Fibroblast of skin of abdomen (primary cell): ENCODE data around the gene FARS2.
"Not testable (repeated sequence)": the region's sequence is repeated elsewhere in the genome, so short reads cannot be mapped to it uniquely, and the experiment has no call there.

Experiments
- DNase-seq: peaks from one replicate; pipeline ENCODE4 v3.0.0-alpha.2; 2013

FARS2 gene

DNA sequence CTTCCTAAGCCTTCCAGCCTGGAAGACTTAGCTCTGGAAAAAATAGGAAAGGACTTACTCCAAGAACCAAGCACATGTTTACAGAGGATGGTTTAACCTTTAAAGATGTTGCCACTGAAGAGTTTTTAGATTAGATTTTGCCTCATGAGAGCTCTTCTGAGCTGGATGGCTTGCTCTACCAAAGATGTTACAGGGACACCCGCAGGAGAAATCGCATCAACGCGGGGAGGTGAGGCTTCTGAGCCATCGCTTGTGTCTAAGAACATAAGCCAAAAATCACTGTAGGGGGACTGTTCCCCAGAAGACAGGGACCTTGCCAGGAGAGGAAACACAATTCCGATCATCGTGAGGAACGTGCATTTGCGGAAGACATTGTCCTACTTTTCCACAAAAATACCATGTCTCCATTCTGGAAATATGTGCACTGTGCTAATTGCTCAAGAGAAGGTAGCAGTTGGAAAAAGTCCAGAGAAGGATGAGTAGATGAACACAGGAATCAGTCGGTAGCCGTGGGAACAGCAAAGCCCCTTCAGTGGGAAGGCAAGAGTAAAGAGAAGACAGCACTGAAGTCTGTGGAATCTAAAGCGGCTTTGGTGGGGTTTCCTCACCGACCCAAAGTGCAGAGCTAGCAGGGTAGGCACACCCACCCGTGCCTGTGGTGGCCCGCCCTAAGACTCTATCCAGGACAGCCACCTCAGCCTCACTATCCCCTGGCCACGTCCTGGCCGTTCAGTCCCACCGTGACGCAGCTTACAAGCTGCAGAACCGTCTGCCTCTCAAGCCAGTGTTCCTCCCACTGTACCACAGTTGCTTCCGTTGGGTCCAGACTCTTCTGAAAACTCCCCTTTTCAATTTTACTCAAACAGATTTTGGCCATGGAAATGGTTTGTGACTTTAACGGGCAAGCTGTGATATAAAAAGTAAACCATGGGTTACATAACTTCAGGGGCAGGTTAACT lies 410.6 kb downstream of the FARS2 start:
- DNase-seq, result peak; percentile 48

DNA sequence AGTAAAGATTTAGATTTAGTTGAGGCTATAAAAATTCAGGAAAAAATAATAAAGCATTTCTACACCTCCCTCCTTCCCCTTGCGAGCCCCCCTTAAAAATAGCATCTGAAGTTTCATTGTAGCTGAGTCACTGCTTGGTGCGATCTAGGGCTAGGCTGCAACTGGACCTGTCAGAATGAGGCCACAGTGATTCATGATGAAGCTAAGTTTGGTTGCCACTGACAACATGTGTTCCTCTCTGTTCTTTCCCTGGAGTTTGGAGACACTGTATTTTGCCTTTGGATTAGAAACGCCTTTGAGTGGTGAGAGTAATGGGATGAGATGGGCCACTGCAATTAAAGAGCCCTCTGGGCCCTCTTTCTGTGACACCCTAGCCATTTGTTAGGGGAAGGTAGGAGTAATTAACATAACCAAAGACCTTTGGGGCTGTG lies 411.3 kb downstream of the FARS2 start:
- peak; percentile 92 for DNase-seq

GRCh38 chr6:5673019-5673790 lies 411.9 kb downstream of the FARS2 start:
- no peak for DNase-seq

DNA sequence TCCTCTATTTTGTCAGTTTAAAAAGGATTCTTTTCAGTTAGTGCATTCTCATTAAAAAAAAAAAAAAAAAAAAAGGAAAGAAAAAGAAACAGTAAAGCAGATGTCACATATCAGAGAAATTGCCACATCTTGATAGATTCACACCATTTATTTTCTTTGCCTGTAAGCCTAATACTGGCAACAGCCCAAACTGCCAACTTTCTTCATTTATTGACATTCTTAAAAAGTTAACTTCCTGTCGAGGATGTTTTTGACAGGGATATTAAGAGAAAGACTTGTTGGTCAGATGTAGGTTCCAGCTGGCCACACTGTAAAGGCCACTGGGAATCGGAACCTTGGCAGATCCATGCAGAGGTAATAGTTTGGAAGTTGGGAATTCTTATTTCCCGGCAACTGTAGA lies 412.8 kb downstream of the FARS2 start:
- peak; percentile 20 for DNase-seq

- DNase-seq, result no peak
Measured at GRCh38 chr6:5674721-5675120, 413.4 kb downstream of the FARS2 start.

GRCh38 chr6:5676701-5677100 lies 415.4 kb downstream of the FARS2 start:
- DNase-seq, result no peak

DNA sequence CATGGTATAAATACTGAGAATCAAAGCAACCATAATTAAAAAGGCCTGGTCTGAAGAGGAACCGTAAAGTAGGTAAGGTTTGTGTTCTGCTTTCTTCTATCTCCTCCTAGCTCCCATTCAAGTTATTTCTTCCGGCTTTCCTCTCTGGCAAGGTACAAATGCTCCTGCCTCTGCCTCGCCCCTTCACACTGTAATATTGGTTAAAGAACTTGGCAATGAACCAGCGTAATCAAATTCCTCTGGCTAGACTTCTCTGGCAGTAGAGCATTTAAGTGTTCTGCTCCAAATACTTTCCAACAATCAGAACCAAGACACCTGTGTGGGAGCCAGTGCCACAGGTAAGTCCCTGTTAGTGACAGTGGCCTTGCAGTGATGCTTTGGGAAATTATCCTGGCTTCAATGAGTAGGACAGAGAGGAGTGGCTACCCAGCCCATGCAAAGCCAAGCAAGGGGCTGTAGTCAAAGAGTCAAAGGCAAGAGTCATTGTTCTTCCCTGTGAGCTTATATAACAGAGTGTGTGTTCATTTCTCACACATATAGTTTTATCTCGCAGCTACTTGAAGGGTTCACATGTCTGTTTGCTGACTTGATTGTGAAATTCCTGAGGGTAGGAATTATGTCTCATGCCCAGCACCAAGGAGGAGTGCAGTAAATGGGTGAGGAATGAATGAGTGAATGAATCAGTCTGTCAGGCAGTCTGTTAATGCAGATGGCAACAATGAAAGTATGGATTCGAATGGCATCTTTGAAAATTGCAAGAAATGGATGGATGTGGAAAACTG lies 416.1 kb downstream of the FARS2 start:
- peak; percentile 22 for DNase-seq

- DNase-seq, result no peak
Measured at GRCh38 chr6:5679270-5679669, 418.0 kb downstream of the FARS2 start.

- DNase-seq, result no peak
Measured at GRCh38 chr6:5679691-5680090, 418.4 kb downstream of the FARS2 start.

DNA sequence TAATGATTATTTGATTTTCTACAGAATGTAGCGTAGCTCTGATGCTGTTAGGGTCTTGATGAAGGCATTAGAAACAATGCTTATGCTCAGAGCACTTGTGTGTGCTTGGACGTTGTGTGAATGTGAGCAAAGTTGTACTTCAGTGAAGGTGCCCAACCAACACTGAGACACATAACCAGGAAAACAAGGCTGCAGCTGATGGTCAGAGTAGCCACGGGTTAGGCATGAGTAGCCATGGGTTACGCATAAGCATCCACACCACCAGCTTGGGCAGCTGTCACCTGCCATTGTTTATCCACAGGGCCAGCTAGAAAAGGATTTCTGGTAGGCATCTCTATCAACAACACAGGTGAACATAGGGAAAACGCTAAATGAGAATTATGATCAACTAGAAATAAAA lies 418.8 kb downstream of the FARS2 start:
- no peak for DNase-seq

DNA sequence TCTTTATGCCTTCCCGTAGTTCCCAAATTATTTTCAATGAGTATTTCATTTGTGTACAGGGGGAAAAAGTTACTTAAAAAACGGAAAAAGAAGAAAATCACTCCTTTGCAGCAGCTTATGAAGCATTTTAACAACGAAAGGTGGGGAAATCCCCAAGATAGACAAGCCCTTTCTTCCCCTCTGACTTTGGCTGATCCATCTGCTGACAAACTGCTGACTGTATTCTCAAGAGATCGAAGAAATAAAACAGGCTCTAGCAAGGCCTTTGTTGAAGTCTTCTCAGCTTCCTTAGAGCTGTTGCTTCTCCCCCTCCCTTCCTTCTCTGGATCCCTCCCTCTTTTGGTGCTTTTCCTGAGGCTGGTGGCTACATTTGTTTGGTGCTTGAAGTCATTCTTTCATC lies 420.2 kb downstream of the FARS2 start:
- DNase-seq, result peak; percentile 27

DNA sequence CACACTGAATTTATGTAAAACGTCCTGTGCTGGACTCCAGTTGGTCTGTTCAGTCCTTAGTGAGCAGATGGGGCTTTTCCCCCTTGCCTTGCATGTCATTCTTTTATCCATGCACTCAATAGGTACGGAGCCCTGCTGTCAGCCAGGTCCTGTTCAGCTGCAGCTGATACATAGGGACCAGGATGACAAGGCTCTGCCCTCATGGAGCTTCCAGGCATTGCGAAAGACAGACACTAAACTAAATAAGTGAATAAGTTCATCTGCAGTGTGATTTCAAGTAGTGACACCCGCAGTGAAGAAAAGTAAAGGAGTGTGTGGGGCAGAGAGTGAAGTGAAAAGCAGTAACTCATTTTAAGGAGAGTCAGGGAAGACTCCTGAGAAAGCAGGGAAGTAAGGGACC lies 421.2 kb downstream of the FARS2 start:
- no peak for DNase-seq

DNA sequence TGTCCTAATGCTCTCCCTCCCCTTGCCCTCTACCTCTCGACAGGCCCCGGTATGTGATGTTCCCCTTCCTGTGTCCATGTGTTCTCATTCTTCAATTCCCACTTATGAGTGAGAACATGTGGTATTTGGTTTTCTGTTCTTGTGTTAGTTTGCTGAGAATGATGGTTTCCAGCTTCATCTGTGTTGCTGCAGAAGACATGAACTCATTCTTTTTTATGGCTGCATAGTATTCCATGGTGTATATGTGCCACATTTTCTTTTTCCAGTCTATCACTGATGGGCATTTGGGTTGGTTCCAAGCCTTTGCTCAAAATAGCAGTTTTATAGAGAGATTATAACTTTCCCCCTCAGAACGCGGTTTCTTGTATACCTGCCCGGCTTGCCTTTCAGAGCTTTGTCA lies 422.4 kb downstream of the FARS2 start:
- not testable (repeated sequence) for DNase-seq

GRCh38 chr6:5684320-5685053 lies 423.2 kb downstream of the FARS2 start:
- DNase-seq, result peak; percentile 20

- no peak for DNase-seq
Measured at GRCh38 chr6:5693225-5694145, 432.2 kb downstream of the FARS2 start.

DNA sequence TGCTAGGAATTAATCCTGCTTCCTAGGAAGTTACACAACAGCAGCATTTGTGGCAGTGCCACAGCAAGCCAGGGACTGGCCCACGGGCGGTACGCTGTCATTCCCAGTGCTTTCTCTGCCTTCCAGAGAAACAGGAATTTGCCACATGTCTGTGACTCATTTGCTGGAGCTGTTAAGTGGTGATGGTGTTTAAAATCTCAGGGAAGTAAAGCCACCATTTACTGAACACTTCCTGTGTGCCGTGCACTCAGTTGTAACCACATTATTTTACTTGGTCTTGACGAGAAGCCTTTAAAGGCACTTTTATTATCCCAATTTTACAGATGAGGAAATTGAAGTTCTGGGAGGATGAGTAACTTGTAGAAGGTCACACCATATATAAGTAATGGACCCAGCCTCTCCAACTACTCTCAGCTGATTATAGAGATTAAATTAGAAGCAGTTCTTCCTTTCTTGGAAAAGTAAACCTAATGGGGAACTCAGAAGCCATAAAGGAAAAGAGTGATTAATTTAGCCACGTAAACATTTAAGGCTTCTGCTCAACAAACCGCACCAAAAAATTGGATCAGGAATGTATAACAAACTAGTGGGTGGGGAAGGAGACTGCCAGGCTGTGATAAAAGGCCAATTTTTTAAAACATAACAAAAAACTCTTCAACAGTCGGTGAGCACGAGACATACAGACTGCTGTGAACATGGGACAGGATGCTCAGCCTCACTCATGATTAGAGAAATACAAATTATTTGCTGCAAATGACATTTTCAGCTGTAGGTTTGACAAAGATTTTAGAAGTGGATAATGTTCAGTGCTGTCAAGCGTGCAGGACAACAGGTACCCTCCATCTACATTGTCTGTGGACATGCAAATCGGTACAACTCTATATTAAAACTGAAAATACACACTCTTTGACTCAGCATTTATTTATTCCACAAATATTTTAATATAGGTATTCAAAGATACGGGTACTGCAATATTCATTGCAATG lies 434.2 kb downstream of the FARS2 start:
- peak; percentile 90 for DNase-seq

GRCh38 chr6:5697508-5697907 lies 436.2 kb downstream of the FARS2 start:
- DNase-seq, result no peak

- DNase-seq, result no peak
Measured at GRCh38 chr6:5698318-5698717, 437.0 kb downstream of the FARS2 start.

DNA sequence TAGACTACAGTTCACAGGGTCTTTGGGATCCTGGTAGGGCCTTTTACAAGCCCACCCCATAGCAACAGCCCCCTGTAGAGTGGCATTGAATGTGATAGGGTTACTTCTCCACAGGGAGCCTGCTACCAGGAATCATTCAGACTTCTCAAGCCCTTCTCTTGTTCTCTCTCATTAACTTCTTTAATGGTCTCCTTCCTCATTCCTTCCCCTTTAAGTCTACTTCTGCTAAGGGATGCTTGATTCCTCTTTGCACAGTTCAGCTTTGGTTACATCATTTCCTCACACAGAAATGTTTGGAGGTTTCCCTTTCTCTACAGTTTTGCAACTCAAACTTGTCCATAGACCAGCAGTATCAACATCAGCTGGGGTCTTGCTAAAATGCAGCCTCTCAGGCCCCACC lies 437.8 kb downstream of the FARS2 start:
- DNase-seq, result peak; percentile 35

DNA sequence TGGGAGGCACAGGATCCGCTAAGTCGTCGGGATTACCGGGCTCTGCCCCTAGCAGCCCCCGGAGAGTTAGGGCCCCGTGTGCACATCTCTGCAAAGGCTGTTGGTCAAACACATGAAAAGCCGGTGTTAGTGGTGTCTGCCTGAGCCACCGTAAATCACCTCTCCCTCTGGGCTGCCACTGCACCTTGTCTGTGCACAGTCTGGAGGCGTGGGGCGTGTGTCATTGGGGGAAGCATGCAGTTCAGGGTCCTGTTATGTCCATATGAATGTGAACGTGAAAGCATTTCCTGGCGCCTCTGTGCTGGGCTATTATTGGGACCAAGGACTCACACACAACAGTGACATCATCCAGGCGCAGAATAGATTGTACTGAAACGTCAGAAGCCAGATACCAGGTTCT lies 439.9 kb downstream of the FARS2 start:
- DNase-seq, result peak; percentile 31
